Activated CD8-positive, alpha-beta memory T cell treated with anti-CD3 and anti-CD28 coated beads, Interleukin-2, amount 50 U/mL, for 1 hour (primary cell): ENCODE results near the gene NUP153.
"Not testable (repeated sequence)": the region's sequence is repeated elsewhere in the genome, so short reads cannot be mapped to it uniquely, and the experiment has no call there.

Experiments
- DNase-seq: peaks from one replicate; pipeline ENCODE4 v3.0.0-alpha.2; 2020; ENCODE audit errors: extremely low read depth

The NUP153 gene

DNA sequence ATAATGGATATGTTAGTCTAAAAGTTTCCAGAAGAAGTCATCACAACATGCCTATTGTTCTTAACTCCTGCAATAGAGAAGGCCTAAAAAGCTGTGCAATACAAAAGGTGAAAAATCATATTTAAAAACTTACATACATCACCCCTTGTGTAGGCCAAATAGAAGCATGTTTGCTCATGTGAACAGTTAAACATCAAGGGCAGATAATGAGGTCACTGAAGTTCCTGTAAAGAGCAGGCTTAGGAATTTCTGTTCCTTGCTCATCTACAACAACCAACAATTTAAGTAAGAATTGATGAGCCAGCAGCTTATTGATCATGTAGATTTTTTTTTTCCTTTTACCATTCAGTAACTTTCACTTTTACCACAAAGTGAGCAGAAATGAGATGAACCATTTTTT is 7.5 kb upstream of the NUP153 start:
- DNase-seq, result no peak

GRCh38 chr6:17712576-17712975 is 5.9 kb upstream of the NUP153 start:
- DNase-seq, result no peak

DNA sequence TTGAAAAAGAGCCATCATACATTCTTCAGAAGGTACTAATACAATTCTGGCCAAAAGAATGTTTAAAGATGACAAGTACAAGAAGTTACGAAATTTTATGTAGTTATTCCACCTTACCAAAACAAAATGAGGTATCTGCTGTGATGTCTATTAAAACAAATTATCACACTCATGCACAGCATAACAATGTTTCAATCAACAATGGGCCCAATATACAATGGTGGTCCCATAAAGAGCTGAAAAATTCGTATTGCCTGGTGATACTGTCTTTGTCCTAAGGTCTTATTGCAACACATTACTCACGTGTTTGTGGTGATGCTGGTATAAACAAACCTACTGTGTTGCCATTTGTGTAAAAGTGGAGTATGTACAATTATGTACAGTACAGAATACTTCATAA is 3.6 kb upstream of the NUP153 start:
- DNase-seq, result no peak

DNA sequence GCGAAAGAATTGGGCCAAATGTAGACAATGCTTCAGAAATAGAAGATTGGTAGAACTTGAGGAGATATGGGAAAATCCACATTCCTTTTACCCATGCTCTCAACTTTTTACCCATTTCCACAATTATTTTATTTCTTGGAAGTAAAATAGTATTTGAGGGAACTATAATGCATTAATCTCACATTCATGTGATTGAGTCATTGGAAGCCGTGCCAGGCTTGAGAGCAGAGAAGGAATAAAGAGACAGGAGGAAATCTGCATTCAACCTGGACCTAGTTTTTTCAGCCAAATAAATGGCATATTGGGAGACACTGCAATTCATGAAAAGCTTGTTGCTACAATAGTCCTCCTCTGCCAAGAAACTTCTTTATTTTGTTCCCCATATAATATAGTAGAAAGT is 2.8 kb upstream of the NUP153 start:
- DNase-seq, result no peak

GRCh38 chr6:17708035-17708434 is 1.3 kb upstream of the NUP153 start:
- DNase-seq, result not testable (repeated sequence)

DNA sequence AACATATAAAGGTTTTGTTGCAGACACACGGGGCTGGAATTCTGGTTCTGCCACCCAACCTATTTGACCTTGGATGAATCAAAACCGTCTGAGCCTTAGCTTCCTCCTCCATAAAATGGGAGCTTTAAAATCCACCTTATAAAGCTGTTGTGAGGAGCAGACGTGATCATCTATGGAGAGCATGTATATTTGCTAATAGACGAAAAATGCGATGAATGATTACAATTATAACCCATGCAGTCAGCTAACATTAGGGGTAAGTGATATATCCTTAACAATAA is 586 bp upstream of the NUP153 start:
- no peak for DNase-seq

GRCh38 chr6:17705778-17706579 is 746 bp downstream of the NUP153 start:
- DNase-seq, result peak; percentile 53

- no peak for DNase-seq
Observed at GRCh38 chr6:17705428-17705777, 1.3 kb downstream of the NUP153 start.

- no peak for DNase-seq
Observed at GRCh38 chr6:17703256-17703694, 3.5 kb downstream of the NUP153 start.

DNA sequence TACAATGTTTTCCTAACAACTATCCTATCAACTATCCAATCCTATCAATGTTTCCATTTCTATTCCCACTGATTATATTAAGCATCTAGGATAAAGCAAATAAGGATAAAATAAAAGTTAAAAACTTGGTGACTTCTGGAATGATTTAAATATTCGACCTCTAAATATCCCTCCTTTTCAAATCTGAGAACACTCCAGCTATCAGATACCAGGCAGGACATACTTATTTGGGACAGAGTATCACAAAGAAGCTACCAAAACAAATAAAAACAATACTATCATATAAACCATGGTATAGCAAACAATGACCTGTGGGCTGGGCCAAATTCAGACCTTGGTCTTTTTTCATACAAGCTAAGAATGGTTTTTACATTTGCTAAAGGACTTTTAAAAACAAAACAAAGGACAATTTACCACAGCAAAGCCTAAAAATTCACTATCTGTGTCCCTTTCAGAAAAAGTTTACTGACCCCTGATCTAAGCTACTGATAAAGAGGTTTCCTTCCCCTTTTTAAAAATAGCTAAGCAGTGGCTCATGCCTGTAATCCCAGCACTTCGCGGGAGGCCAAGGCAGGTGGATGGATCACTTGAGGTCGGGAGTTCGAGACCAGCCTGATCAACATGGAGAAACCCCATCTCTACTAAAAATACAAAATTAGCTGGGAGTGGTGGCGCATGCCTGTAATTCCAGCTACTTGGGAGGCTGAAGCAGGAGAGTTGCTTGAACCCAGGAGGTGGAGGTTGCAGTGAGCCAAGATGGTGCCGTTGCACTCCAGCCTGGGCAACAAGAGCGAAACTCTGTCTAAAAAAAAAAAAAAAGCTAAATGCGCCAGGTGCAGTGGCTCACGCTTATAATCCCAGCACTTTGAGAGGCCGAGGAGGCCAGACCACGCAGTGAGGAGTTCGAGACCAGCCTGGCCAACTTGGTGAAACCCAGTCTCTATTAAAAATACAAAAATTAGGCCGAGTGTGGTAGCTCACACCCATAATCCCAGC is 6.0 kb downstream of the NUP153 start:
- no peak for DNase-seq

GRCh38 chr6:17691925-17692538 is 14.7 kb downstream of the NUP153 start:
- DNase-seq, result no peak

GRCh38 chr6:17688481-17688880 is 18.2 kb downstream of the NUP153 start:
- DNase-seq, result no peak

DNA sequence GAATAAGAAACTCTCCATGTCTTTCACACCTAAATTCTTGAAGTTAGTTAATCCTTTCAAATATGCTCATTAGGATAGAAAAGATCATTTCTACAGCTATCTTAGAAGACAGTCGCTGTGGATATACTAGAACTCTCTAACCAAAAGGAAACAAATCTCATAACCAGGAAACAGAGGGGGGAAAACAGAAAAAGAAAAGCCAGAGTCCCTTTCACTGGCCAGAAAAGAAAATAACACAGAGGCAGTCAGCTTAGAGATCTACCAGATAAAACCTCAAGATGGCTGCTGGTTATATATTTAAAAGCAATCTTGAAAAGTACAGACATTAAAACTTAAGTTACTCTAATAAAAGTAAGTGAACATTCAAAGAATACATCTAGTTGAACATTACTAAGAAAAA is 19.6 kb downstream of the NUP153 start:
- DNase-seq, result no peak

DNA sequence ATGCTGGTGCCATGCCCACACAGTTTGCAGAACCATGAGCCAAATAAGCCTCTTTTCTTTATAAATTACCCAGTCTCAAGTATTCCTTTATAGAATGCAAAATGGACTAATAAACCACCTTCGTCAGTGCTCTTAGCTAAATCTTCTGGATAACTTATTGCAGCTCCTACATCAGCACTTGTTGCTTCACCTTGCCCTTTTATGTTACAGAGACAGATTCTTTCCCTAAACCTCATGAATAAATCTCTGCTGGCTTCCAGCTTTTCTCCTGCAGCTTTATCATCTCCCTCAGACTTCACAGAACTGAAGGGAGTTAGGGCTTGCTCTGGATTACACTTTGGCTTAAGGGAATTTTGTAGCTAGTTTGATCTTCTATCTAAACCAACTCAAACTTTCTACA is 22.6 kb downstream of the NUP153 start:
- no peak for DNase-seq

DNA sequence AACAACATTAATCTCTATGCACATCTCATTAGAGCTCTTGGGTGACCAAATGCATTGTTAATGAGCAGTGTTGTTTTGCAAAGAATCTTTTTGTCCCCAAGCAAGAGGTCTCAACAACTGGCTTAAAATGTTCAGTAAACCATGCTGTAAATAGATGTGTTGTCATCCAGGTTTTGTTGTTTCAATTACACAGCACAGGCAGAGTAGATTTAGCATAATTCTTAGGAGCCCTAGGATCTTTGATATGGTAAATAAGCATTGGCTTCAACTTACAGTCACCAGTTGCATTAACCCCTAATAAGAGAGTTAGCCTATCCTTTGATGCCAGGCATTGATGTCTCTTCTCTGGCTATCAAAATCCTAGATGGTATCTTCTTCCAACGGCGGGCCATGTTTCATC is 23.3 kb downstream of the NUP153 start:
- no peak for DNase-seq

- DNase-seq, result no peak
Observed at GRCh38 chr6:17679726-17680125, 27.0 kb downstream of the NUP153 start.

- DNase-seq, result no peak
Observed at GRCh38 chr6:17677602-17678001, 29.1 kb downstream of the NUP153 start.

DNA sequence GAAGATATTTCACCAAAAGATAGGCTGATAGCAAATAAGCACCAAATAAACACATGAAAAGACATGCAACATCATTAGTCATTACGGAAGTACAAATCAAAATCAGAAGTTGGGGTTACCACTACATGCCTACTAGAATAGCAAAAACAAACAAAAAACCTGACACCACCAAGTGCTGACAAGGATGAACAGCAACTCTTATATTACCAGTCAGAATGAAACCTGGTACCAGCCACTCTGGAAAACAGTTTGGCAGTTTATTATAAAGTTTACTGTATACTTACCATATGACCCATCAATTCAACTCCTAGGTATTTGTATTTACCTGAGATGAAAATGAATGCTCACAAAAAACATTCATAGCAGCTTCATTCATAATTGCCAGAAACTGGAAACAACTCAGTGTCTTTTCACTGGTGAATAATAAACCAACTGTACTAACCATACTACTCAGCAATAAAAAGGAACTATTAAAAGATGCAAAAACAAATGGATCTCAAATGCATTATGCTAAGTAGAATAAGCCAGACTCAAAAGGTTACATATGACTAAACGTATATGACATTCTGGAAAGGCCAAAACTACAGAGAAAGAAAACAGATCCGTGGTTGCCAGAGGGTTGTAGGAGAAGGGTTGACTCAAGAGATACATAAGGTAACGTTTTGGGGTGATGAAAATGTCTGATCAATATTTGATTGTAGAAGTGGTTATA is 33.0 kb downstream of the NUP153 start:
- DNase-seq, result no peak

DNA sequence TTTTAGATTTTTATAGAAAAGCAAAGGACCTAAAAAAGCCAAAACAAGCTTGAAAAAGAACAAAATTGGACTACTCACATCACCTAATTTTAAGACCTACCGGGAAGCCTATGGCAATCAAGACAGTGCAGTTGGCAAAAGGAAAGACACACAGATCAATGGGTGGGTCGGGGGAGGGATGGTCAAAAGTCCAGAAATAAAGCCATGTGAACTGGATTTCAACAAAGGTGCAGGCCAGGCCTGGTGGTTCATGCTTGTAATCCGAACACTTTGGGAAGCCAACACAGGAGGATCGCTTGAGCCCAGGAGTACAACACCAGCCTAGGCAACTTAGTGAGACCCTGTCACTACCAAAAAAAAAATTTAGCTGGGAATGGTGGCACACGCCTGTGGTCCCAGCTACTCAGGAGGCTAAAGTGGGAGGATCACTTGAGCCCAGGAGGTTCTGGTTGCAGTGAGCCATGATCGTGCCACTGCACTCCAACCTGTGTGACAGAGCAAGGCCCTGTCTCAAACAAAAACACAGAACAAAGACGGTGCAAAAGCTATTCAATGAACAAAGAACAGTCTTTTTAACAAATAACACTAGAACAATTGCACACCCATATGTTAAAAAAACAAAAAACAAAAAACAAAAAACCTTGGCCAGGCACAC is 34.5 kb downstream of the NUP153 start:
- DNase-seq, result no peak

DNA sequence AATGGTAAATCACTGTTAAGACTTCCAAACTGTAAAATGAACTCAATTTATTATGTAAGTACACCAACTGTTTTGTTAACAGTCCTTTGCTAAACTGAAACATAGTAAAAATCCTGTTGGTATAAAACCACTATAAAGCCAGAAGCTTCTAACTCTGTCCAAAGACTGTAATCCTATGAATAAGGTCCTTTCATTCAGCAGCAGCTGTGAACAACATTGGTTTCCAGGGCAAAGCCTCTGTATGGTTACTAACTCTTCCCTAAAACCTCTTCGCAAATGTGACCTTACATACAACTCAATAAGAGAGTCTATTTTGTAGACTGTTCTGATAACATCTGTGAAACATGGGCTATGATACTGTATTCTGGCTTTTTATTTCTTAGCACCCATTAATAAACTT is 40.1 kb downstream of the NUP153 start:
- no peak for DNase-seq

DNA sequence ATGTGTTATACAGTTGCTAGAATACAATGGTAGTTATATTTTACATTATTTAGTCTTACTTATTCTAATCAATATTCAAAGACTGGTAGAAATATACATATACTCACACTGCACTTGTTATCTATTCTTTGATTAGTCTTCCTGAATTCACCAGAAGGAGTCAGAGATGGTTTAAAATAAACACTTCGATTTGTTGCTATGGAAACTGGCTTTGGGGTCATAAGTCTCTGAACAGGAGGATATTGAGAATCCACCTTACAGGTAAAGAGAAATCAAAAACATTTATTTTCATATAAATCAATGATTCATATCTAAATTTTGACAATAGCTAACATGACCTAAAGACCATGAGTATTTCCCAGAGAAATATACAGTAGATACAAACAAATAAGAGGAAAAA is 41.6 kb downstream of the NUP153 start:
- no peak for DNase-seq

DNA sequence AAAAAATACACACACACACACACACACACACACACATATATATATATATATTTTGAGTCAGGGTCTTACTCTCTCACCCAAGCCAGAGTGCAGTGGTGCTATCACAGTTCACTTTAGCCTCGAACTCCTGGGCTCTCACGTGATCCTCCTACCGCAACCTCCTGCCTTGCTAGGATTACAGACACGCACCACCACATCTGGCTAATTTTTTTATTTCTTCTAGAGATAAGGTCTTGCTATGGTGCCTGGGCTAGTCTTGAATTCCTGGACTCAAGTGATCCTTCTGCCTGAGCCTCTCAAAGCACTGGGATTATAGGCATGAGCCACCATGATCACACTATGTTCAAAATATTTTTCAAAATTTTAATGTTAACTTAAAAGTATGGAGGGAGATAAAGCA is 43.5 kb downstream of the NUP153 start:
- no peak for DNase-seq
